ENCODE results near the gene RPL28.
A peak's percentile ranks its signal among the peaks of the same experiment; 100 is the strongest.

Gene RPL28

DNA sequence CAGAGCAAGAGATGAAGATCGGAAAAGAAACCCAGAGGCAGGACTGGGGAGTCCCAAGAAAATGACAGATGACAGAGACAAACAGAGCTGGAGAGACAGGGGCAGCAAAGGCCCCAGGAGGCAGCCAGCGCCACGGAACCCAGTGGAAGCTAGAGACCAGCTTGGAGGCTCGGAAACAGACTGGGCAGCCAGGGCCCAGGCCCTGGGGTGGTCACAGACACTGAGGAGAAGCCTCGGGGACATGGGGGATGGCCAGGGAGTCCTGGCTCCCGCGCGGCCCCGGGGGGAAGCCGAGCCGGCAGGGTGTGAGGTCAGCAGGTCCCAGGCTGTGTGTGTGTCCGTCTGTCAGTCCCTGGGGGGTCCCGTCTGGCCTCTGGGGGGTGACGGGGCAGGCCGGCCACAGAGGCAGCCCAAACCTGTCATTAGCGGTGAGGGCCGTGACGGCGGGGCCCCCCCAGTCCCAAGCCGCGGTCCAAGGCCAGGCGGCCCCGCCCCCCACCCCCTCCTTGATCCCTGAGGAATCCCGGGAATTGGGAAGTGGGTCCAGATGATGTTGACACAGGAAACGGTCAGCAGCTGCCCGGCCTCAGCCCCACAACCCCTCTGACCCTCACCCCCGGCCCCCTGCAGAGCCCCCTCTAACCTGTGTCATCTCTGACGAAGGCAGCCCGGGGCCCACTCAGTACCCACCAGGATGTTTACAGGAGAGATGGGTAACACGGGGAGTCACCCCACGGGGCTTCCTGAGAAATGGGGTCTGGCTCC lies 11.6 kb upstream of the RPL28 start:
- DNase-seq = no peak

DNA sequence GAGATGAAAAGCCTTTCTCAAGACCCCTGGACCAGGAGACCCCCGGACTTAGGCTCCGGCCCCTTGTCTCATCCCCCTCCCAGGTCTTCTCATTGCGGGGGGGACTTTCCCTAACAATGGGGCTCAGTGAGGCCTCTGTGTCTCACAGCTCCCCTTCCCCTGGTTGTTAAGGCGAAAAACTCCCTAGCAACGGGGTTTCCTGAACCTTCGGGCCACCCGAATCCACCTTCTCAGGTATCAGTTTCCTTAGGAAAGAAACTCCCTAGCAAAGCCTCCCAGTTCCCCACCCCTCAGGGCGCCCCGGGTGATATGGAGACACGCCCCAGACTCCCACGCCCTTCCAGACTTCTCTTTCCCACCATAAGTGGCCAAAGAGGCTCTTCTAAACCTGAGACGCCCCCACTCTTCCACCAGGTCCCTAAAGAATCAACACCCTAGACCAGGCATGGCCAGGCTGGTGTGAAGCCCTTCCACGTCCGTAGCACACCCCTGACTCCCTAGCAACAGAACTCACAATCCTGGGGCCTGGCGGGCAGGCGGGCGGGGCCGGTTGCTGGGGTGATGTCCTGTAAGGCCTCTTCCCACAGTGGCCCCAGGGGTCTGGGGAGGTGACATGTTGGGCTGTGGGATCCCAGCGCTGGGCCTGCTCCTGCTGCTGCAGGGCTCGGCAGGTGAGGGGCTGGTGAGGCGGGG lies 9.3 kb upstream of the RPL28 start, which contains the start of gene TMEM190:
TSS of gene TMEM190 (plus strand) at position 586 of the 693 bp plus-strand sequence. CDS start at position 614, 28 bp downstream.
- DNase-seq = peak; percentile 23

DNA sequence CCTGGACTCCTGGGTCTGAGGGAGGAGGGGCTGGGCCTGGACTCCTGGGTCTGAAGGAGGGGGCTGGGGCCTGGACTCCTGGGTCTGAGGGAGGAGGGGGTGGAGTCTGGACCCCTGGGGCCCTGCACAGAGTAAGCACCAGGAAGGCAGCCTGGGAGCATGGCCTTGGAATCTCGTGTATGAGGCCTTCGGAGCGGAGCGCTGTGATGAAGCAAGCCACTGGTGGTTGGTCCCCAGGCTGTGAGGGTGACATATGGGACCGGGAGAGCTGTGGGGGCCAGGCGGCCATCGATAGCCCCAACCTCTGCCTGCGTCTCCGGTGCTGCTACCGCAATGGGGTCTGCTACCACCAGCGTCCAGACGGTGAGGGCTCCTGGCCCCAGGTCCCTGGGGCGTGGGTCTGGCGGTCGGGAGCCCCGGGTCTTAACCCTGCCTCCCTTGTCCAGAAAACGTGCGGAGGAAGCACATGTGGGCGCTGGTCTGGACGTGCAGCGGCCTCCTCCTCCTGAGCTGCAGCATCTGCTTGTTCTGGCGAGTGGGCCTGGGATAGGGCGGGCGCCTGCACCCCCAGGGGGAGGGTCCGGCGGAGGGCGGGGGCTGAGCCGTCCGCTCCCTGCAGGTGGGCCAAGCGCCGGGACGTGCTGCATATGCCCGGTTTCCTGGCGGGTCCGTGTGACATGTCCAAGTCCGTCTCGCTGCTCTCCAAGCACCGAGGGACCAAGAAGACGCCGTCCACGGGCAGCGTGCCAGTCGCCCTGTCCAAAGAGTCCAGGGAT lies 8.2 kb upstream of the RPL28 start:
- DNase-seq = no peak

DNA sequence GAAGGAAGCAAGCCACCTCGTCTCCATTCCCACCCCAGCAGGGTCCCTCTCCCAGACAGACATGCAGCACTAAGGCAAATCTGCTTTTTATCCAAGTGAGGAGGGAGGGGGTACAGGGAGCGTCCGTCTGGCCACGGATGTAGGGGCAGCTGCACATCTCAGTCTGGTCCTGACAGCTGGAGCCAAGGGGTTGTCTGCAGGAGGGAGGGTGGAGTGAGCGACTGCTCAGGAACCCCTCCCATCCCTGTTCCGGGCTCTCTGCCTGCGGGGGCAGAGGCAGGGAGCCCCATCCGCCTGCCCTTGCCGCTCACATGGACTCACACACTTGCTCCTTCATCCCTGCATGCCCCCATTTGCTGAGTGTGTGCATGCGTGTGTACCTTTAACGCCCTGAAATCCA lies 6.6 kb upstream of the RPL28 start:
- no peak for DNase-seq

DNA sequence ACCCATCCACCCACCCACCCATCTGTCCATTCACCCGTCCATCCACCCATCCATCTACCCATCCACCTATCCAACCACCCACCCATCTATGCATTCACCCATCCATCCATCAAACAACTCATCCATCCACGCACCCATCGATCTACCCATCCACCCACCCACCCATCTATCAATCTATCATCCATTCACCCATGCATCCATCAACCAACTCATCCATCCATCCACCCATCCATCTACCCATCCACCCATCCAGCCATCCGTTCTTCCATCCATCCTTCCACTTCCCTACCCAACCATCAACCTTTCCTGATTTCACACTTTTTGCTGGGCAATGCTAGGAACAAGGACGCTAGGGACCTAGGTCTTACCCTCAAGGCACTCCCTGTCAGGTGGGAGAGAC lies 3.7 kb upstream of the RPL28 start:
- no peak for DNase-seq

DNA sequence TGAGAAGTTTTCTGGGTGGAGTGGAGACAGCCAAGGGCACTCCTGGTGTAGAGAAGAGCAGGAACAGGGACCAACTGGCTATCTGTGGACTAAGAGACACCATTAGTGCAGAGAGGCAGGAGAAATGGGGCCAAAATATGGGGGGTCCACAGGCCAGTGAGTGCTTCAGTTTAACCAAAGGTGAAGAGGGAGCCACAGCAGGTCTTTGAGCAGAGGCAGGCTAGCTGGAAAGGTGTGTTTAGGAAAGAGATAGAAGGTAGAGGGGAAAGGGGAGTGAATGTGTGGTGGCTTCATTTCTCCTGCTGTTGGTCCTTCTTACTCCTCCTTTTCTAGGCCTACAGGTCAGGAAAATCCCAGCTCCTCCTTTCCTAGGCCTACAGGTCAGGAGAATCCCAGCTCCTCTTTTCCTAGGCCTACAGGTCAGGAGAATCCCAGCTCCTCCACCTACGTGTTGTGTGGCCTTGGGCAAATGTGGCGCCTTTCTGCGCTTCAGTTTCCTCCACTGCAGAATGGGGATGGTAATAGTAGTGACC lies 3.1 kb upstream of the RPL28 start:
- DNase-seq = no peak

DNA sequence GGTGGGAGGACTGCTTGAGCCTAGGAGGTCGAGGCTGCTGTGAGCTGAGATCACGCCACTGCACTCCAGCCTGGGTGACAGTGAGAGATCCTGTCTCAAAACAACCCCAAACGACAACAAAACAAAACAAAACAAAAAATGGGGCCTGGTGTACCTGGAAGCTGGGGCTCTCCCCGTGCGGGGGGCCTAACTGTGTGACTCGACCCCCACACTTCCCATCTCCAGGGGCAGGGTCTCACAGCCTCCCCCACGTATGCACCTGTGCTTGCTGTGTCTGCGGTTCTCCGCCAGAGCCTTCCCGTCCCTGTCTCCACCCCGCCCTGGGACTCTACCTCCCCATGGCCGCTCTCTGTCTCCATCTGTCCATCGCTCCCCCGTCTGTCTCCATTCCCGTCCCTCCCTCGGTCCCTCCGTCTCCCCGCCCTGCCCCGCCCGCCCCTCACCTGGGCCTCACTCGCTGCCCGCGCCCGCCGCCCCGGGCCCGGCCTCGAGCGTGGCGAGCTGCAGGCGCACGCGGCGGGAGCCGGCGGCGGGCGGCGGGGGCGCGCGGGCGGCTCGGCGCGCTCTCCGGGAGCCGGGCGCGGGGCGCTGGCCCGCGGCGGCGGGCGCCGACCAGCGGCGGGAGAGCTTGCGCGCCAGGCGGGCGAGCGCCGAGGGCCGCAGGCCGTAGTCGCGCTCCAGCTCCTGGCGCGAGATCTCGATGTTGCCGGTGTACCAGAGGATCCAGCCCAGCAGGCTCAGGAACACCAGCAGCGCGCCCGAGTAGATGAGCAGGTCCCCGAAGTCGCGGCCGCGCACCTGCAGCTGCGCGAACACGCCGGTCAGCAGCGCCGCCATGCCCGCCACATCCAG lies 2.2 kb upstream of the RPL28 start:
- peak; percentile 75 for DNase-seq

DNA sequence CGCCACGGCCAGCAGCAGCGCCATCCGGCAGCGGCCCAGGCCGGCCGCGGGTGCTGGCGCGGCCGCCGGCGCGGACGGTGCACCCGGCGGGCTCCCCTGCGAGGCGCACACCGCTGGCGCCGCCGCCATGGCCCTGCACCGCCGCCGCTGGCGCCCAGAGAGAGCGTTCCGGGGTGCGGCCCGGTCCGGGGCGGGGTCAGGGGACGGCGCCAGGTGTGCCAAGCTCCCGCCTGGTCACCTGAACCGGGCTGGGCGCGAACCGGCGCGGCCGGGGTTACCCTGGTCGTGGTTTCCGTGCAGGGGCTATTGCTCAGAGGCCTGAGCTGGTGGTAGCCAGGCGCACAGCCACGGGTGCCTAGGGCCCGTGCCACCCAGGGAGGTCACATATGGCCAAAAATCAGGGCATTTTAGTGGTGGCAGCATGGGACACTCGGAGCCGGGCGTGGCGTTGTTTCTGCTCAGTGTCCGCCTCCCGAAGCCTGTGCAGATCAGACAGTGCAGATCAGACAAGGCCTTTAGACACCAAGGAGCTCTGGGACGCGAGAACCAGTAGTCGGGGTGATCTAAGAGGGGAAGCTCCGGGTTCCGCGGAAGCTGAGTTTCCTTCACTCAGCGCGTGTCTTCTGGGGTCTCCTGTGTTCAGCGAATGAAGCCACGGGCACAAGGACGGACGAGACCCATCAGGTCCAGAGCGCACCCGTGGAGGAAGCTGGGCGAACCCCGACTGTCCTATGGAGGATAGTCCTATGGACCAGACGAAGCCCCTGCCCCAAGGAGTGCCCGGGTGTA lies 1.4 kb upstream of the RPL28 start, which contains the start of gene TMEM238:
TSS of gene TMEM238 (minus strand) at position 162 of the 789 bp plus-strand sequence. CDS start at position 129, 33 bp downstream.
- peak; percentile 74 for DNase-seq

DNA sequence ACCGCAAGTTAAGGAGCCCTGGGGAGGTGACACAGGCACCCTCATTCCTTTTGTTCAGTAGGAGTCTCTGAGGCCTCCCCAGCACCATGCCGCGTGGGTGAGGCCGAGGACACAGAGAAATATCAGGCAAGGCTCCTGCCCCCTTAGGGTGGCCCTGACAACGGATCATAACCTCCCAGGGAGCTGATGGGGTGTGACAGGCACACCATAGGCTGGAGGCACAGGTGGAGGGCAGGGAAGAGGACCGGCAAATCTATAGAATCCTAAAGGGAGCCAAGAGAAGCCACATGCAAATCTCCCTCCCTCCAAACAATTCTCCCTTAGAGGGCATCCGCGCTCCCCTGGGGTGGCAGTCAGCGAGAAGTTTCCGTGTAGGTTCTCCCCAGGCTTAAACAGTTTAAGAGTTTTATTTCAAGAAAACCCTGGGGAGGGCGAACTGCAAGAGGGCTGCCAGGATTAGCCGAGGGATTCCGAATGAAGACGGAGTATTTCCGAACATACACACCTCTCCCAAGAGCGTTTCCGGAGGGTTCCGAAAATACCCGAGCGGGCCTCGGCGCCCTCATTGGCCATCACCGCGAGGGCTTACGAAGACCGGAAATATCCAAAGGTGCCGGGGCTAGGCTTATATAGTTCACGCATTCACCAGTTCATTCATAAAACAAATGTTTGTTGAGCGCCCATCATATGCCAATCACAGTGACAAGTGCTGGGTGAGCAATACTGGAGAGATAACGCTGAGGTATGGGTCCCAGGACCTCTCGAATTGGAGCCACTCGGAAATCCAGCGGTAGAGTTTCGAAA lies 610 bp upstream of the RPL28 start:
- peak; percentile 97 for DNase-seq

DNA sequence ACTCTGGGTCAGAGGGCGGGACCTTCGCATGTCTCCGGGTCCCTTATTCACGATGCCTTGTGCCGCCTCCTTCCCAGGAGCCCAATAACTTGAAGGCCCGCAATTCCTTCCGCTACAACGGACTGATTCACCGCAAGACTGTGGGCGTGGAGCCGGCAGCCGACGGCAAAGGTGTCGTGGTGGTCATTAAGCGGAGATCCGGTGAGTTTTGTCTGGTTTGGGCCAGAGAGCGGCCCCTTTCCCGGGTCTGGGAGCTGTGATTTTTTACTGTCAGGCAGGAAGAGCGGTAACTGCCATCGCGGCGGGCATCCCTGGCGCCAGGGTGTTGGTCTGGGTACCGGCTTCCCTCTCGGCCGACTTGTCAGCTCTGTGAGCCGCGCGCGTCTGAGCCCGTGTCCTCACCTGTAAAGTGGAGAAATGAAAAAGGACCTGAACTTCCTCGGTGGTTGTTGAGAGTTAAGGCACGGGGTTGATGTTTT lies 800 bp downstream of the RPL28 start:
- DNase-seq = no peak

DNA sequence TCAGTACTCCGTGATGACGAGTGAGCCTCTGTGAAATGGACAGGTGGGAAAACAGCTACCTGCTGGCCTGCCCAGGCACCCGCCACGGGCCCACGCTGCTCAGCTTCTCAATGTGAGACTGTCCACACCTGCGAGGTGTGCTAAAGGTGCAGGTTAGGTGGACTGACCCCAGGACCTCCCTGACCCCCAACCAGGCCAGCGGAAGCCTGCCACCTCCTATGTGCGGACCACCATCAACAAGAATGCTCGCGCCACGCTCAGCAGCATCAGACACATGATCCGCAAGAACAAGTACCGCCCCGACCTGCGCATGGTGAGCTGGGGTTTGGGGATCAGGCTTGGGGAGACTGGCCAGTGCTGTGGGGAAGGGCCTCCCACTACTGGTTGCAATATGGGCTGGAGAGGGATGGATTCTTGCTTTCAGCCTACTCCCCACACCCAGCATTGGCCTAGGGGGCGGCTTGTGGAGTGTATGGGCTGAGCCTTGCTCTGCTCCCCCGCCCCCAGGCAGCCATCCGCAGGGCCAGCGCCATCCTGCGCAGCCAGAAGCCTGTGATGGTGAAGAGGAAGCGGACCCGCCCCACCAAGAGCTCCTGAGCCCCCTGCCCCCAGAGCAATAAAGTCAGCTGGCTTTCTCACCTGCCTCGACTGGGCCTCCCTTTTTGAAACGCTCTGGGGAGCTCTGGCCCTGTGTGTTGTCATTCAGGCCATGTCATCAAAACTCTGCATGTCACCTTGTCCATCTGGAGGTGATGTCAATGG lies 2.2 kb downstream of the RPL28 start:
- no peak for DNase-seq

DNA sequence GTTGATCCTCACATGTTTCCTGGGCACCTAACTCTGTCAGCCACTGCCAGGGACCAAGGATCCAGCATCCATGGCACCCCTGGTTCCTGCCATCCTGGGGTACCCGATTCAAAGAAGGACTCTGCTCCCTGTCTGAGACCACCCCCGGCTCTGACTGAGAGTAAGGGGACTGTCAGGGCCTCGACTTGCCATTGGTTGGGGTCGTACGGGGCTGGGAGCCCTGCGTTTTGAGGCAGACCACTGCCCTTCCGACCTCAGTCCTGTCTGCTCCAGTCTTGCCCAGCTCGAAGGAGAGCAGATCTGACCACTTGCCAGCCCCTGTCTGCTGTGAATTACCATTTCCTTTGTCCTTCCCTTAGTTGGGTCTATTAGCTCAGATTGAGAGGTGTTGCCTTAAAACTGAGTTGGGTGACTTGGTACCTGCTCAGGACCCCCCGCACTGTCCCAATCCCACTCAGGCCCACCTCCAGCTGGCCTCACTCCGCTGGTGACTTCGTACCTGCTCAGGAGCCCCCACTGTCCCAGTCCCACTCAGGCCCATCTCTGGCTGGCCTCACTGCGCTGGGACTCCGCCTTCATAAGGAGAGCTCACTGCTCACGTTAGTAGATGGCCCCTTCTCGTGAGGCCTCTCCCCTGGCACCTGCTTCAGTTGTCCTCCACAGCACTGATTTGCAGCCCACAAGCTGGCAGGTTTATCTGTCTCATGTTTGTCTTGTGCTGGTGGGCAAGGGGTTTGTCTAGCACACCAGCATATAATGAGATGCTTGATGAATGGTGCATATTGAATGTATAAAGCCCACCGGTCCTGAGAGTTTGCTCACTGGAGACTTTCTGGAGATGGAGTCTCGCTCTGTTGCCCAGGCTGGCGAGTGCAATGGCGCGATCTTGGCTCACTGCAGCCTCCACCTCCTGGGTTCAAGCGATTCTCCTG lies 3.9 kb downstream of the RPL28 start:
- no peak for DNase-seq

DNA sequence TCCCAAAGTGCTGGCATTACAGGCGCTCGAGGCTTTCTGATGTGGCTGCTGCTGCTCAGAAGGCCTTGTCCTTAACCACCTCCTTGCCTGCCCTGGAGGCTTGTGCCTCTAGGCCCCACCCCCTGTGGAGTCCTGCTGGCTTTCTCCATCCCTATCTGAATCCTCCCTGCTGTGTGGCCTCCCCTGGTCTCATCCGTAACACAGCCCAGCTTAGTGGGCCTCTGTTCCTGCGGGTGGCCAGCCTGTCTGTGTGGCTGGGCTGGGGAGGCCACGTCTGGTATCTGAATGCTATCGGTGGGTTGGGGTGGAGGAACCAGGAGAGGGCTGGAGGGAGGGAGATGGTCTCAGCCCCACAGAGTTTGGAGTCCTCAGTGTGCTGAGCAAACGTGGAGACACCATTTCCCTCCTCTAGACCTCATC lies 4.7 kb downstream of the RPL28 start:
- DNase-seq = no peak

DNA sequence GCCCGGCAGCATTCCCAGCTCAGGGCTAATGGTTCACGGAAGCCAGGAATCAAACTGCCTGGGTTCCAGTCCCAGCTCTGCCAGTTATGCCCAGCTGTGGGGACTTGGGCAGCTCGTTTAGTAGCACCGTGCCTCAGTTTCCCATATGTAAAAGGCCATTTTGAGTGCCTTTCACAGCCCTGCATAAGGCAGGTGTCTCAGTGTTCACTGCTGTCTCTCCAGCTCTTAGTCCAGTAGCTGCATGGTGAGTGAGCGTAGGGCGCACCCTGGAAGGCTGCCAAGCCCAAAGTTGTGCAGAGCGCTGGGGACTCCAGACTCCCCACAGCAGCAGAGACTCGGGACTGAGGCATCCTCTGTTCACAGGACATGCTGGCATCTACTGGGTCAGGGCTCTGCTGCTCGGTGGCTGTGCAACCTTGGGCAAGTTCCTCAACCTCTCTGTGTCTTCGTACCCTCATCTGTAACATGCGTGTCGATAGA lies 5.5 kb downstream of the RPL28 start:
- peak; percentile 34 for DNase-seq

DNA sequence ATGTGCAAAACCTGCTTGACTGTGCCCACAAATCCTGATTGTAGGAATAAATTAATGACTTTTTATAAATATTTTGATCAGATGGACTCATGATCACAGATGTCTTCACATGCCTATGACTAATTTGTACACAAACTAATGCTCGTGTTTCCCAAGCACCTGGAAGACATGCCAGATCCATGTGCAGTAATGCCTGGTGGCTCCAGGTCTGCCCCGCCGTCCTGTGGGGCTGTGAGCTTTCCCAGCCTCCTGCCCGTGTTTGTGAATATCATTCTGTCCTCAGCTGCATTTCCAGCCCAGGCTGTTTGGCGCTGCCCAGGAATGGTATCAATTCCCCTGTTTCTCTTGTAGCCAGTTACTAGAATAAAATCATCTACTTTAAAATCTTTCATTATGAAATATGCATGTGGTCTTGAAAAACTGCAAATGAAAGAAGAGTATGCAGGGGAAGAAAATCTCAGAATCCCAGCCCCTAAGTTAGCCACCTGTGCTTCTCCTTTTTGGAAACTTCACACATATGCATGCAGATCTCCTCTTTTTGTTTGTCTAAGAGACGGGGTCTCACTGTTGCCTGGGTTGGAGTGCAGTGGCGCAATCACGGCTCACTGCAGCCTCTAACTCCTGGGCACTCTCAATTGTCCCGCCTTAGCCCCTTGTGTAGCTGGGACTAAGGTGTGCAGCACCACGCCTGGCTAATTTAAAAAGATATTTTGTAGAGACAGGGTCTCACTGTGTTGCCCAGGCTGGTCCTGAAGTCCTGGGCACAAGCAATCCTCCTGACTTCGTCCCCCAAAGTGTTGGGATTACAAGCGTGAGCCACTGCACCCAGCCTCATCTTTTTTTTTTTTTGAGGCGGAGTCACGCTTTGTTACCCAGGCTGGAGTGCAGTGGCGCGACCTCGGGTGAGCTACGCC lies 6.2 kb downstream of the RPL28 start:
- no peak for DNase-seq

DNA sequence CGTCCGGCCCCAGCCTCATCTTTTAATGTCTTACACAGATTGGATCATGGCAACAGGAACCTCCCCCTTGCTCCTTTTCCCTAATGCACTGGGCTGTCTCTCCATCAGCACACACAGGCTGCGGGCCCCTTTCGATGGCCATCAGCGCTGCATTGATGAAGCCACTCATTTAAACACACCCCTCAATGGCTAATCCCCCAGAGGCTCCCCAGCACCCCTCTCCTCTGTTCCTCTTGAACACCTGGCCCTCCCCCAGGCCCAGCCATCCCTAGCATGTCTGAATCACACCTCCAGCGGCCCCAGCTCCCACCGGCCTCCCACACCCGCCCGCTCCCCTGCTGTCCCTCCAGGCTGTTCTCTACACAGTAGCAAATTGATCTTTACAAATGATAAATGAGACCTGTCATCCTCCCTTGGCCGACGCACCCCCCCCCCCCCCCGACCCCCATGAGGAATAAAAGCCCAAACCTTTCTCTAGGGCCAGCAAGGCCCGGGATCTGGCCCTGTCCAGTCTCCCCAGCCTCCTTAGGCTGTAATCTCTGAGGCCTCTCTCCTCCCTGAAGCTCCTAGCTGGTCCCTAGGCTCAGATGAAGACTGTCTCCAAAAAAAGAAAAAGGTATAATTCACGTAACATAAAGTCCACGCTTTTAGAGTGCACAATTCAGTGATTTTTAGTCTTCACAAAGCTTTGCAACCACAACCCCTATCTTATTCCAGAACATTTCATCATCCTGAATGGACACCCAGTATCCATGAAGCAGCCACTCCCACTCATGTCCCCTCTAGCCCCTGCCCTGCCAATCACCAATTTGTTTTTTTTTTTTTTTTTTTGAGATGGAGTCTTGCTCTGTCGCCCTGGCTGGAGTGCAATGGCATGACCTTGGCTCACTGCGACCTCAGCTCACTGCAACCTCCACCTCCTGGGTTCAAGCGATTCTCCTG lies 7.4 kb downstream of the RPL28 start:
- no peak for DNase-seq
